ENCODE data around the gene PSMA4. TPM values are rescaled to one million over a fixed set of nuclear protein-coding genes. Genes with fewer than 3 reads are reported as not detected.
A peak's percentile ranks its signal among the peaks of the same experiment; 100 is the strongest.
"Not testable (repeated sequence)": the region's sequence is repeated elsewhere in the genome, so short reads cannot be mapped to it uniquely, and the experiment has no call there.

The PSMA4 gene
- 399 and 488 TPM in 2 replicates for total RNA-seq (2014; rRNA removed; shearing (Covaris generic))

GRCh38 chr15:78540141-78540870 lies at the start of gene PSMA4:
Gene PSMA4, plus strand, starts transcription at chr15:78540444. Its CDS starts 1,484 bp downstream, at chr15:78541928.
- Histone ChIP-seq H3K36me3 (peaks cover 39% of the 10 kb centered on the region), H3K27me3 (replicated peaks) (no peaks in the 10 kb centered on the region), H3K4me1 (replicated peaks) (peaks cover 10% of the 10 kb centered on the region; the same call in 1 of the 2 replicates), H3K27ac (peak within 1 kb of the TSS; percentile 92), H3K9me3 (replicated peaks) (no peaks in the 10 kb centered on the region), H3K4me3 (peak within 1 kb of the TSS; percentile 78)
- peak; percentile 91 to 97 for DNase-seq (ENCODE audit: low read depth in 1 of 2, low spot score in 2 of 2)

GRCh38 chr15:78492872-78493271 lies 47.4 kb upstream of the PSMA4 start:
- no peak for DNase-seq (ENCODE audit: low read depth in 1 of 2, low spot score in 2 of 2)
- no peak overlapping the region for H3K4me3 ChIP-seq
- peaks cover 95% of the 10 kb centered on the region for H3K36me3 ChIP-seq
- H3K27ac ChIP-seq = no peak overlapping the region
- no peaks in the 10 kb centered on the region for H3K9me3 ChIP-seq (replicated peaks)
- H3K4me1 ChIP-seq (replicated peaks) = no peaks in the 10 kb centered on the region
- H3K27me3 ChIP-seq (replicated peaks) = no peaks in the 10 kb centered on the region

GRCh38 chr15:78501857-78502256 lies 38.4 kb upstream of the PSMA4 start:
- Histone ChIP-seq H3K27me3 (replicated peaks) (no peaks in the 10 kb centered on the region), H3K4me1 (replicated peaks) (peaks cover 4% of the 10 kb centered on the region; the same call in 1 of the 2 replicates), H3K27ac (no peak overlapping the region), H3K9me3 (replicated peaks) (no peaks in the 10 kb centered on the region), H3K4me3 (no peak overlapping the region), H3K36me3 (peaks cover 36% of the 10 kb centered on the region)
- DNase-seq (ENCODE audit: low read depth in 1 of 2, low spot score in 2 of 2) = no peak

GRCh38 chr15:78502641-78503040 lies 37.6 kb upstream of the PSMA4 start:
- Histone ChIP-seq H3K27ac (no peak overlapping the region), H3K36me3 (peaks cover 29% of the 10 kb centered on the region), H3K4me3 (no peak overlapping the region), H3K4me1 (replicated peaks) (peaks cover 6% of the 10 kb centered on the region; the same call in 1 of the 2 replicates), H3K27me3 (replicated peaks) (no peaks in the 10 kb centered on the region), H3K9me3 (replicated peaks) (no peaks in the 10 kb centered on the region)
- DNase-seq (ENCODE audit: low read depth in 1 of 2, low spot score in 2 of 2) = no peak

GRCh38 chr15:78506971-78507830 lies 33.0 kb upstream of the PSMA4 start, which contains the start of gene HYKK:
Gene HYKK, plus strand, starts transcription at chr15:78507577. Its CDS starts 5,512 bp downstream, at chr15:78513089.
- DNase-seq (ENCODE audit: low read depth in 1 of 2, low spot score in 2 of 2) = peak; percentile 93 to 95
- Histone ChIP-seq H3K9me3 (replicated peaks) (no peaks in the 10 kb centered on the region), H3K36me3 (no peaks in the 10 kb centered on the region), H3K27ac (no peak within 1 kb of the TSS), H3K4me1 (replicated peaks) (peaks cover 11% of the 10 kb centered on the region; the same call in 1 of the 2 replicates), H3K4me3 (peak within 1 kb of the TSS; percentile 70), H3K27me3 (replicated peaks) (no peaks in the 10 kb centered on the region)

- H3K27ac ChIP-seq = no peak overlapping the region
Observed at GRCh38 chr15:78507831-78508160, 32.4 kb upstream of the PSMA4 start.

GRCh38 chr15:78508272-78508671 lies 32.0 kb upstream of the PSMA4 start:
- no peak for DNase-seq (ENCODE audit: low read depth in 1 of 2, low spot score in 2 of 2)
- Histone ChIP-seq H3K27me3 (replicated peaks) (no peaks in the 10 kb centered on the region), H3K4me1 (replicated peaks) (peaks cover 11% of the 10 kb centered on the region; the same call in 1 of the 2 replicates), H3K4me3 (peak overlapping the region; percentile 70), H3K9me3 (replicated peaks) (no peaks in the 10 kb centered on the region), H3K36me3 (no peaks in the 10 kb centered on the region), H3K27ac (no peak overlapping the region)

More at GRCh38 chr15:78507831-78508160, 32.4 kb upstream of the PSMA4 start:
- no peaks in the 10 kb centered on the region for H3K9me3 ChIP-seq (replicated peaks)
- no peaks in the 10 kb centered on the region for H3K27me3 ChIP-seq (replicated peaks)
- H3K4me1 ChIP-seq (replicated peaks) = peaks cover 11% of the 10 kb centered on the region; the same call in 1 of the 2 replicates
- peak overlapping the region; percentile 70 for H3K4me3 ChIP-seq
- H3K36me3 ChIP-seq = no peaks in the 10 kb centered on the region
- DNase-seq (ENCODE audit: low read depth in 1 of 2, low spot score in 2 of 2) = no peak

- Histone ChIP-seq H3K4me3 (no peak overlapping the region), H3K4me1 (replicated peaks) (peaks cover 11% of the 10 kb centered on the region; the same call in 1 of the 2 replicates), H3K27me3 (replicated peaks) (no peaks in the 10 kb centered on the region), H3K9me3 (replicated peaks) (no peaks in the 10 kb centered on the region), H3K27ac (no peak overlapping the region), H3K36me3 (no peaks in the 10 kb centered on the region)
- no peak for DNase-seq (ENCODE audit: low read depth in 1 of 2, low spot score in 2 of 2)
Observed at GRCh38 chr15:78509726-78510312, 30.4 kb upstream of the PSMA4 start.

- not testable (repeated sequence) for DNase-seq (ENCODE audit: low read depth in 1 of 2, low spot score in 2 of 2); H3K4me3 ChIP-seq; H3K27me3 ChIP-seq (replicated peaks); H3K4me1 ChIP-seq (replicated peaks); H3K9me3 ChIP-seq (replicated peaks); H3K27ac ChIP-seq; H3K36me3 ChIP-seq
Observed at GRCh38 chr15:78520035-78520434, 20.2 kb upstream of the PSMA4 start.

- Histone ChIP-seq H3K36me3 (no peaks in the 10 kb centered on the region), H3K9me3 (replicated peaks) (no peaks in the 10 kb centered on the region), H3K4me3 (no peak overlapping the region), H3K27ac (no peak overlapping the region), H3K4me1 (replicated peaks) (no peaks in the 10 kb centered on the region), H3K27me3 (replicated peaks) (no peaks in the 10 kb centered on the region)
- no peak for DNase-seq (ENCODE audit: low read depth in 1 of 2, low spot score in 2 of 2)
Observed at GRCh38 chr15:78524230-78524629, 16.0 kb upstream of the PSMA4 start.

GRCh38 chr15:78527325-78527724 lies 12.9 kb upstream of the PSMA4 start:
- Histone ChIP-seq H3K9me3 (replicated peaks) (no peaks in the 10 kb centered on the region), H3K36me3 (no peaks in the 10 kb centered on the region), H3K4me3 (no peak overlapping the region), H3K27me3 (replicated peaks) (no peaks in the 10 kb centered on the region), H3K27ac (no peak overlapping the region), H3K4me1 (replicated peaks) (no peaks in the 10 kb centered on the region)
- no peak for DNase-seq (ENCODE audit: low read depth in 1 of 2, low spot score in 2 of 2)

GRCh38 chr15:78533331-78533730 lies 6.9 kb upstream of the PSMA4 start:
- Histone ChIP-seq H3K27ac (no peak overlapping the region), H3K4me3 (no peak overlapping the region), H3K27me3 (replicated peaks) (no peaks in the 10 kb centered on the region), H3K36me3 (no peaks in the 10 kb centered on the region), H3K9me3 (replicated peaks) (no peaks in the 10 kb centered on the region), H3K4me1 (replicated peaks) (no peaks in the 10 kb centered on the region)
- DNase-seq (ENCODE audit: low read depth in 1 of 2, low spot score in 2 of 2) = no peak

- Histone ChIP-seq H3K9me3 (replicated peaks) (no peaks in the 10 kb centered on the region), H3K27me3 (replicated peaks) (no peaks in the 10 kb centered on the region), H3K4me3 (no peak overlapping the region), H3K4me1 (replicated peaks) (0 out of 2 replicates have a peak, but pooled peaks cover 3% of the 10 kb centered on the region), H3K27ac (no peak overlapping the region), H3K36me3 (peaks cover 3% of the 10 kb centered on the region)
- no peak for DNase-seq (ENCODE audit: low read depth in 1 of 2, low spot score in 2 of 2)
Observed at GRCh38 chr15:78536134-78536533, 4.1 kb upstream of the PSMA4 start.
